Renal pelvis (tissue), 4 donors: Measurements from ENCODE around the gene OXCT2. TPM values are rescaled to one million over a fixed set of nuclear protein-coding genes. Genes with fewer than 3 reads are reported as not detected.

Experiments used
- DNase-seq: peaks from one replicate; pipeline ENCODE4 v3.0.0-alpha.2; 2013
- polyA plus RNA-seq, 3 donors: library from polyadenylated mRNA; unstranded; fragments of 120-200 nt; gene quantifications; one replicate each; pipeline ENCODE4 v1.2.1, GENCODE V29; 2013; ENCODE audit not compliant: insufficient read length in 3 of 3

Gene OXCT2
- polyA plus RNA-seq, 3 donors = 0.28 to 0.69 (median 0.56) TPM

DNA sequence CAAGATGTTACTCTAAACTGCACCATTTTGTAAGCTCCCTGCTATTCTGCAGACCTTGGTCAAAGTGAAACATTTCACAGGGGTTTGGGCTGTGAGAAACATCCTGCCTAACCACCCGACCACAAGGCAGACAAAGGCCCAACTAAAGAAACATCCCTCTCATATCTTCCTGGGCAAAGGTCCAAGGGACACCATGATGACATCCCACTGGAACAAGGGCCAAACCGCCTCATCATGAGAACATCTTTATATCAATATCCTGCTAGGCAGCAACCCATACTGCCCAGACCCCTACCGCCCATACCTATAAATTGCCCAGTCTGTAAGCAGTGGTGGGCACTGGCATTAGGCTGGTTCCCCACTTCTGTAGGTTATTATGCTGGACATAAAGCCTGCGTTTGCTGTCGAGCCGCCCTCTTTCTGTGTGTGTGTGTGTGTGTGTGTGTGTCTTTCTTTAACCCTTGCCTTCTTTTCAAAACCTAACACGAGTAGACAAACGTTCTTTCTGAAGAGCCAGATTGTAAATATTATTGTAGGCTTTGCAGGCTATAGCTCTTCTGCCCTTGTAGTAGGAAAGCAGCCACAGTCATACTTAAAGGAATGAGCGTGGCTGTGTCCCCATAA, 33.5 kb downstream of the OXCT2 start:
- no peak for DNase-seq

DNA sequence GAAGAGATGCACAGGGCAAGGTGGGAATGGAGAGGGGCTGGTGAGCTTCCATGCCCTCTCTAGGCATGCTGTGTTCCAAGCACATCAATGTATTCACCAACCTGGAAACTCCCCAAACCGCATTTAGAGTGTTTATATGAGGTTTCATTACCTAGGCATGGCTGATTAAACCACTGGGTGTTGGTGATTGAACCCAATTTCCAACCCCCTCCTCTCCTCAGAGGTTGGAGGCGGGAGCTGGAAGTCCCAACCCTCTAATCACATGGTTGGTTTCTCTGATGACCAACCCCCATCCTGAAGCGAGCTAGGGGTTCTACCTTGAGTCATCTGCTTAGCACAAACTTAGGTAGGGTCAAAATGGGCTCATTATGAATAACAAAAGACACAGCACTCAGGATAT, 35.4 kb downstream of the OXCT2 start:
- DNase-seq = no peak

DNA sequence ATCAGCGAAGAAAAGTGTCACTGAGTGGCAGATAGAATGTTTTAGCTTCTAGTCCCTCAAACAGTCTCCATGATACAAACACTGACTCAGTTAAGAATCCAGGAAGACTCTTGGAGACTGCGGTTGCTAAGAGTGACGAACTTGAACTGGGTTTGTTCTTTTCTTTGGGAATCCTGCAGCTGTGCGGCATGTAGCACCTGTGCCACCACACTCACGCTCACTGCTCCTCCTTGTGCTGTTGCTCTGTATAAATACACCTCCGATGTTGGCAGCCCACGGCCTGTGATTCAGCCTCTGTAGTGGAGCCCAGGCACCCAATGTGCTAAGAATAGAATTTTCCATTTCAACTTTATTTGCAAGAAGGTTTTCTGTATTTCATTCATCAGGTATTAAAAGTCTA, 38.0 kb downstream of the OXCT2 start:
- no peak for DNase-seq

- no peak for DNase-seq
These were observed 38.4 kb downstream of the OXCT2 start for GRCh38 chr1:39732730-39733129.

DNA sequence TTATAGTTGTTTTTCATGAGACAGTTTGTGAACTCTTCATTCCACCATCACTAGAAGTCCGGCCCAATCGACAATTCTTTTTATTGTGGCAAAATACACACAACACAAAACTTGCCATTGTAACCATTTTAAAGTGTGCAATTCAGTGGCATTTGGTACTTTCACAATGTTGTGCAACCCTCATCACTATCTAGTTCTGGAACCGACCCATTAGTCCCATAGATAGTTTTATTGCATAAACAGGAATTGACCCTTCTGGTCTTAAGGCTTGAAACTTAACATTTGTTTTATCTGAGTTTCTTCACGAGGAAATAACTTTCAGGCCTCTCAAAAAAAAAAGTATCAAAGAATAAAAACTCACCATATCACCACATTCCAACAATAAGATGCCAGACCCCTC, 41.3 kb downstream of the OXCT2 start:
- no peak for DNase-seq

DNA sequence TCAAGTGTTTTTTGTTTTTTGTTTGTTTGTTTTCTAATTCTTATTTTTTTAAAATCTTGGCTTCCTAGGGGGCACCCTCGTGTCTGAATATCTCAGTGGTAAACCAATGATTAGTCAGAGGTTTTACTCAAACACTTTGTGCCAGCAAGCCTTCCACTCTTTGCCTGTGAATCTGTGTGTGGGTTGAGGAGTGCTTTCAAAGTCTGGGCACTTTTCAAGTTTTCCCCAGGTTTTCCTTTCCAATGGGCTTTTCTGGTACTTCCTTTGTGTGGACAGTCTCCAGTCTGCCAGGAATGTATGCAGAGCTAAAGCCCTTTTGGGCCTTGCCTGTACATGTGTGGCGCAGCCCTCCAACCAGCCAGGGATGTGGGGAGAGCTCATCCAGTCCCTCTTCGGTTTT, 42.1 kb downstream of the OXCT2 start:
- no peak for DNase-seq

DNA sequence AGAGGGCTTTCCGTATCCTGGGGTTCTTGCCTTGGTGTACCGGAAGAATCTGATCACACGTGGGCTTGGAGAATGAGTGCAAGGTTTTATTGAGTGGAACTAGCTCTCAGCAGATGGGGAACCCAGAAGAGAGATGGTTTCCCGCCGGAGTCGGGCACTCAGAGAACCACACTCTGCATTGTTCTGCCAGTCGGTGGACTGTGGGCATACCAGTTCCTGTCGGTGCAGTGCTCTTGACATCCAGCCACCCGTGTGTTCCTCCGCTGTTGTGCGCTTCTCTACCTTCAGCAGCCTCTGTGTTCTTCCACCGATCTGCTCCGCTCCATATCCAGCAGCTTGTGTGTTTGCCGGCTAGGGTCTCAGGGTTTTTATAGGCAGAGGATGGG, 43.2 kb downstream of the OXCT2 start:
- DNase-seq = no peak

GRCh38 chr1:39727221-39727931, 43.8 kb downstream of the OXCT2 start:
- DNase-seq = no peak

DNA sequence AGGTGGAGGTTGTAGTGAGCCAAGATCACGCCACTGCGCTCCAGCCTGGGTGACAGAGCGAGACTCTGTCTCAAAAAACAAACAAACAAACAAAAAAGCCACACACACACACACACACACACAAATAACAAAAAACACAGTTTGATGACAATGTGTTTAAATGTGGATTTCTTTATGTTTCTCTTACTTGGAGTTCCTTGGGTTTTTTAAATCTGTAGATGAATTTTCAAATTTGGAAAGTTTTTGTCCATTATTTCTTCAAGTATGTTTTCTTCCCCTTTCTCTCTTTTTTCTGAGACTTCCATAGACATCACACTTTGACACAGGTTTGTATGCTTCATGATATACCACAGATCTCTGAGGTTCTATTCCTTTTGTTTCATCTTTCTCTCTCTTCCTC, 44.5 kb downstream of the OXCT2 start:
- DNase-seq = no peak

- no peak for DNase-seq
These were observed 48.7 kb downstream of the OXCT2 start for GRCh38 chr1:39722495-39722894.

DNA sequence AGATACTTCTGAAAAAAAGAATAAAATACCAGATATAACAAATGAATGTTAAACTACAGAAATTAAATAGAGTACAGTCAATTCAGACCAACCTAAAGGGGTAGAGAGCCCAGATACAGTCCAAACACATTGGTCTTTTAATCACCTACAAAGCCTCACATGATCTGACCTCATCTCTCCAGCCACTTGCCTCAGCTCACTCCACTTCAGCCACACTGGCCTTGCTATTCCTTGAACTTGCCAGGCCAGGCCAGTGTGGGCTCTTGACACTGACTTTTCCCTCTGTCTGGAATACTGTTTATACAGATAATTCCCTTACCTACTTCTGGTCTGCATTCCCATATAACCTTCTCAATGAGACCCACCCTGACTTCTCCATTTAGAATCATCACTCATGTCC, 49.5 kb downstream of the OXCT2 start:
- DNase-seq = no peak

DNA sequence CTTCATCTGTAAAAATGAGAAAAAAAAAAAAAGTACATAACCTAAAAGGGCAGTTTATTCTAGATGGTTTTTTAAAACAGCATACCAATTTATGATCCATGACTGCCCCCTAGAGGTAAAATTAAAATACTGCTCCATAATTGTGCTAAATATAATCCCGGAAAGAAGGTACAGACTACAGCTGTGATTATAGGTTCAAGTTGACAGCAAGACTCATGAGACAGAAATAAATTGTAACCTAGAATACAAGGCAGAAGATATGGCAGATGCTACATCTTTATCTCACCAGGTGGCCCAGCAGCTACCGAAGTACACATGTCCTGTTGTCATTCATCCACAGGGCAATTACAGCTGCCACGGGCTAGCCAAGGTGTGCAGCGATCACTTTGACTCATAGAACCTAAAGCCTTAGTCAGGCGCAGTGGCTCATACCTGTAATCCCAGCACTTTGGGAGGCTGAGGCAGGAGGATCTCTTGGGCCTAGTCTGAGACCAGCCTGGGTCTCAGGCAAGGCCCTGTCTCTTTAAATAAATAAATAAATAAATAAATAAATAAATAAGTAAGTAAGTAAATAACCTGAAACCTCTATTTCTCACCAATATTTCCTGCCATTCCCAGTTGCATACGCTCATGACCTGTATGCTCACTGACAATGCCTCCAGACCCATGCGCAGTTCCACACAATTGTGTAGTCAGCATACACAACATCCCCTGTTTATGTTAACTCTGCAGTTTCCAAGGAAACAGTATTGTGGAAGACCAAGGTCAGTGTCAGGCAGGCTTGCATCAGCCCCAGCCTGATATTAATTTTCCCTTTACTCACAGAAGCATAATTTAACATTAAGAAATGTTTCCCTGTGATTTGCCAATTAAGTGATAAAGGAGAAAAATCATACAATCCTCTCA, 50.8 kb downstream of the OXCT2 start:
- DNase-seq = peak; percentile 66

Other genes with a start within 250 kb of the OXCT2 start
- 100 to 1,000 TPM; 195 to 224 (median 222) TPM for gene PABPC4, start 194.6 kb downstream of the OXCT2 start, polyA plus RNA-seq
- gene HEYL, start 131.7 kb downstream of the OXCT2 start, polyA plus RNA-seq = 10 to 100 TPM; 23.4 to 26.3 (median 24.8) TPM
- gene NT5C1A, start 99.2 kb downstream of the OXCT2 start, polyA plus RNA-seq = under 1 TPM; 0.20 to 0.27 (median 0.21) TPM
- under 1 TPM; 0.30 to 0.62 (median 0.40) TPM for gene HPCAL4, start 79.9 kb downstream of the OXCT2 start, polyA plus RNA-seq
- 10 to 100 TPM; 70.8 to 77.3 (median 75.7) TPM for gene PPIE, start 32.5 kb downstream of the OXCT2 start, polyA plus RNA-seq
- 1 to 10 TPM; 1.6 to 3.4 (median 2.8) TPM for gene BMP8B, start 17.5 kb upstream of the OXCT2 start, polyA plus RNA-seq
- 10 to 100 TPM; 26.0 to 51.9 (median 45.7) TPM for gene TRIT1, start 112.2 kb upstream of the OXCT2 start, polyA plus RNA-seq
- 10 to 100 TPM in 1 of 3 donors, 1 to 10 TPM in 2; 8.4 to 10.1 (median 9.0) TPM for gene MYCL, start 130.6 kb upstream of the OXCT2 start, polyA plus RNA-seq
- 1 to 10 TPM; 1.7 to 2.7 (median 2.5) TPM for gene MFSD2A, start 183.8 kb upstream of the OXCT2 start, polyA plus RNA-seq